Measurements from ENCODE around the gene SLC17A8. TPM values are rescaled to one million over a fixed set of nuclear protein-coding genes. Genes with fewer than 3 reads are reported as not detected.

Gene SLC17A8
- total RNA-seq, 1 donor from 2014 or later, result not detected

DNA sequence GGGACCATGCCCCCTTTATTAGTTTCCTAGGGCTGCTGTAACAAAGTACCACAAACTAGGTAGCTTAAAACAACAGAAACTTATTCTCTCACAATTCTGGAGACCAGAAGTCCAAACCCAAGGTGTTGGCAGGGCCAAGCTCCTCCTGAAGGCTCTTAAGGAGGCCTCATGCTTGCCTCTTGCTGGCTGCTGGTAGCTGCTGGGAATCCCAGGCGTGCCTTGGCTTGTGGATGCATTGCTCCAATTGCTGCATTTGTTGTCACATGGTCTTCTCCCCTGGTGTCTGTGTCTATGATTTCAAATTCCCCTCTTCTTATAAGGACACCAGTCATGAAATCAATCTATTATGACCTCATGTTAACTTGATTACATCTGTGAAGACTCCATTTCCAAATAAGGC is 11.2 kb downstream of the SLC17A8 start:
- no peak for DNase-seq (ENCODE audit: low spot score)

DNA sequence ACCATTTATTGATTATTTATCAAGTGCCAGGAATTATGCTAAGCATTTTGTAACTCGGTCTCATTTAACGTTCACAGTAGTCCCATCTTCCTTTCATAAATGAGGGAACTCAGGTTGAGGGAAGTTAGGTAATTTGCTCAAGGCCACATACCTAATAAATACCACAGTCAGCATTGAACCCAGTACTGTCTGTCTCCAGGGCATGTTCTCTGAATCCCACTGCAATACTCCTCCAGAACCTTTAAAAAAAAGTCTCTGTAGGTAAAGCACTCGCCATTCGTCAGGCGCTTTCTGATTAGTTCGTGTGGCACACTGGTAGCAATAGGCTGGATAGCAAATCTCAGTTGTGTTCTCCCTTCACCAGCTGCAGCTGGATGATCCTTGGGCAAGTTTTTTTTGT is 14.3 kb downstream of the SLC17A8 start:
- no peak for DNase-seq (ENCODE audit: low spot score)

DNA sequence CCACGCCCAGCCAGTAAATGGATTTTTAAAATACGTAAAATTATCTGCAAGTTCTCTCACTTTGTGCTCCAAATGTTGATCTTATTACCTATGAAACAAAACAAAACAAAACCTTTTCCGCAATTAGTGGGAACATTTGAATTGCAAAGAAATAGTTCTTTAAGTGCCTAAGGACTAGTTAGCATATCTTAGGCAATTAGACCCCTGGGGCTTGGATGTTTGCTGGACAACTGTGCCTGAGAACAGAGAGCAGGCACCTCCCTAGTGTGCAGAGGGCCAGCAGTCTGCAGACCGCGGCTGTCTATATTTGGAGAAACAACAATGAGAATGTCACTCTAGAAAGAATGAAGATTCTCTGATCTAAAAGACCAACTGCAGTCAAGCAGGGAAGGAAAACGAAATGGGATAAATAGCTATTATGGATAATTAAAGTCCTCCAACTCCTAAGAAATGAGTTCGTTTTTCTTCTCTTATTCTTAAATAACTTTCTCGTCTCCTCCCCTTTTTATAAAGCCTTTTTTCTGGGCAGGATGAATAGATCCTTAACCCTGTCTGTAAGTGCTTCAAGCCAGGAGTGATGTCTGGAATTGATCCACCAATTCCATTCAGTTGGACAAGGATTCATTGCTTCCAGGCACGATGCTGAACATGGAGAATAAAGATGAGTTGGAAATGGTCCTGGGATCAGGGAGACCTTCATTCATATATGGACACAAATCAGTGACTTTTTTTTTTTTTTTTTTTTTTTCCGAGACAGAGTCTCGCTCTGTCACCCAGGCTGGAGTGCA is 16.2 kb downstream of the SLC17A8 start:
- DNase-seq (ENCODE audit: low spot score), result no peak

DNA sequence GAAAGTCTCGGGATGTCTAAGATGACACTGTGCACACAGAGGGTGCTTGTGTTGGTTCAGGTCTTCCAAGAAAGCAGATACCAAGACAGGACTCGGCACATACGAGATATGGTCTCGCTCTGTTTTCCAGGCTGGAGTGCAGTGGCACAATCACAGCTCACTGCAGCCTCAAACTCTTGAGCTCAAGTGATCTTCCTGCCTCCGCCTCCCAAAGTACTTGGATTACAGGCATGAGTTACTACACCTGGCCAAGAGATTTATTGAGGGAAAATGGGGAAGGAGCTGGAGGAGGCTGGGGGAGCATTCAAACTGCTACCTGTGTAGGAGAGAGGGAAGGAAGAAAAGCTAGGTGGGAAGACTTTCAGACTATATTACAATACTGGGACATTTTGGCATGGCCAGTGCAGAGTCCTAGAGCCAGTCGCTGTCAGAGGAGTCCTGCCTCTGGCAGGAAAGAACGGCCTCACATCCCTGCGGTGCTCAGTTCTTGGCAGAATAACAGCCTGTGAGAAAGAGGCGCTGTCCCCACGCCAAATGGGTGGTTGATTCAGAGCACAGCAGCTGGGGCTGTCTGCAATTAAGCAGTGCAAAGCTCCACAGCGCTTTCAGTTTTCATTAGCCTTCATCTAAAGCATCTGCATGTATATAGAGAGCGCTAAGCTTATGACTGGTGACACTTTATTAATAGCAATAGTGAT is 18.3 kb downstream of the SLC17A8 start:
- no peak for DNase-seq (ENCODE audit: low spot score)

DNA sequence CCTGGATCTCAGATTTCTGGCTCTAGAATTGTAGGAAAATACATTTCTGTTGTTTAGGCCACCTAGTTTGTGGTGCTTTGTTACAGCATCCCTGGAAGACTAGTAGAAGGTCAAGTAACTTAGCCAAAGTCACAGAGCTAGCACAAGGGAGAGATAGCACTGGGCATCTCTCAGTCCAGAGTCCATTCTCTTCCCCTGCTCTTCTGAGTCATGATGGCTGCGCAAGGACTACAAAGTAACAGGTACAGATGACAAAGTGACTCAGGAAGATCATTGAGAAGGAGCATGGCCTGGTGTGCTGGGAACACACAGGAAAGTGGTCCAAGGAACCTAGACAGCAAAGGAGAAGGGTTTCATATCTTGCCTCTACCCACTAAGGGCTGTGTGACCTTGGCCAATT is 19.3 kb downstream of the SLC17A8 start:
- DNase-seq (ENCODE audit: low spot score), result no peak

DNA sequence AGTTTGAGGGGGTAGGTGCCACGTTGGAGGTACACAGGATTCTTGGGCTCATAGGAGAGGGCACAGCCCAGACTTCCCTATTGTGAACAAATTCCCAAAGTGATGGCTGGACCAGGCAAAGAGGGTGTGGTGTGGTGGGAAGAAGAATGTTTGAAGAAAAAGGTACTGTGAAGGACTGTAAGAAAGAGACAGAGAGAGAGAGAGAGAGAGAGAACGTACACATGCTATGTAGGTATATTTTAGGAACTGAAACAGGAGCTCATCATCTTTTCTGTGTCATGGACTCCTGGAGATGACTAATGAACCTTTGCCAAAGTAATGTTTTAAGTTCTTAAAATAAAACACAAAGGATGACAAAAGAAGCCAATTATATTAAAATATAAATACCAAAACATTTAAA is 24.5 kb downstream of the SLC17A8 start:
- DNase-seq (ENCODE audit: low spot score), result no peak

DNA sequence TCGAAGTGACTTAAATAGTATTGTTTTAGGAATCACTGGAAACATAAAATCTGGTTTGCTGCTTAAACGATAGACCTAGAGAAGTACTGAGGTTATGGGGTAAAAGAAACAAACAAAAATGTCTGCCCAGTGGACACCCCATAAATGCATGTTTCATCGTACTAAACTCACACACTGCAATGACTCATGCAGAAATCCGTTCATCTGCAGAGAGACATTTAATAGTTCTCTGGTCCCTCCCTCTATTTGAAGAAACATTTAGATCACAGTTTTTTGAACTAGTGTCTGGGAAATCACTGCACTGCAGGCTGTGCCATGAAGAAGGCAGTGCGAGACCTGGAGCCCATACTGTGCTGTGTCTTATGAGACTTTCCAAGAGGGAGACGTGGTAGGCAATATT is 25.5 kb downstream of the SLC17A8 start:
- DNase-seq (ENCODE audit: low spot score), result no peak

DNA sequence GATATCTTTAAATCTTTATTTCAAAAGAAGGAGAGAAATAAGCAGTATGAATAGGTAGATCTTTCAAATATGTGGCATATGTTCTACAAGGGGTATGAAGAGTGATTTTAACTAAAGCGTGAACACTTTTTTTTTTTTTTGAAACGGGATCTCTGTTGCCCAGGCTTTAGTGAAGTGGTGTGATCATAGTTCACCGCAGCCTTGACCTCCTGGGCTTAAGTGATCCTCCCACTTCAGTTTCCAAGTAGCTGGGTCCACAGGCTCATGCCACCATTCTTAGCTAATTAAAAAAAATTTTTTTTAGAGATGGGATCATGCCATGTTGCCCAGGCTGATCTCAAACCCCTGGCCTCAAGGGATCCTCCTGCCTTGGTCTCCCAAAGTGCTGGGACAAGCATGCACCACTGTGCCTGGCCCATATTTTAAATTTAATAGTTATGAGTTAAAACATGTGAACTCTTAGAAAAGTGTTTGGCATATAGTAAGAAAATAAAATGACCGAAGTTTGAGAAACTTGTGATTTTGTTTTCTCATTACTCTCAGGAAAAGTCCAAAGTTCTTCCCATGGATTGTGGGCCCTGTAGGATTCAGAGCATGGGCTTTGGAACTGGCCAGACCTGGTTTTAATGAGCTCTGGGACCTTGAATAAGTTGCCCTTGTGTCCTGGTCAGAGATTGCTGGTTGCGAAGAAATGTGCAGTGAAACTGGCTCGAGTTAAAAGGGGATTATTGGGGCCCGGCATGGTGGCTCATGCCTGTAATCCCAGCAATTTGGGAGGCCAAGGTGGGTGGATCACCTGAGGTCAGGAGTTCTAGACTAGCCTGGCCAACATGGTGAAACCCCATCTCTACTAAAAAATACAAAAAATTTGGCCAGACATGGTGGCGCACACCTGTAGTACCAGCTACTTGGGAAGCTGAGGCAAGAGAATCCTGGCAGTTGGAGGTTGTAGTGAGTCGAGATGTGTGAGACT is 27.0 kb downstream of the SLC17A8 start:
- no peak for DNase-seq (ENCODE audit: low spot score)

DNA sequence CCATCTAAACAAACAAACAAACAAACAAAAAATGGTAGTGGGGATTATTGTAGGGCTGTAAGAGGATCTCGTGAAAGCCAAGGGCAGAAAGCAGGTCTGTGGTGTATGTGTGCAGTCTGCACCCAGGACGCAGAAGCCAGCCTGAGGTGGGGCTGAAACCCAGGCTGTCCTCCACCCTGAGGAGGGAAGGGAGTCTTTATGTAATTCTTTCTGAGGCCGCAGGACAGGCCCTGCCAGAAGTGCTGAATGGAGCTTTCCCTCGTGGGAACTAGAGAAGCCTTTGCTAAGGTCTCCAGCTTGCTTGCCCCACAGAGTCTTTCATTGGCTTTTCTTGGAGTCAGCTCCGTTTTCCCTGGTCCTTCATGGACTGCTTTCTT is 27.7 kb downstream of the SLC17A8 start:
- DNase-seq (ENCODE audit: low spot score), result no peak

DNA sequence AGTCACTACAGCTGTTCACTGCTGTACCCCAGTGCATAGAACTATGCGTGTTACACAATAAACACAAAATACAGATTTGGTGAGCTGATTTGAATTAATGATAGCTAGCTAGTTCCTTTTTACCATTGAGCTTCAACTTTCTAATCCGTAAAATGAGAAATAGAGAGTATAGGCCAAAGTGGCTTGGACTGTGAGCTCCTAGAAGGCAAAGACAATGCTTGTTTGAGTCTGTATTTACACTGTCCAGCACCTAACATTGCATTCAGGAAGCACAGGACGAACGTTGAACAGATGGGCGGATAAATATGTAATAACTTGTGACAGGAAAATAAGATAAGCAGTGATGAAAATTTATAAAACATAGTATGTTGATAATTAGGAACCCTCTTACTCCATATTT is 31.5 kb downstream of the SLC17A8 start:
- DNase-seq (ENCODE audit: low spot score), result no peak

DNA sequence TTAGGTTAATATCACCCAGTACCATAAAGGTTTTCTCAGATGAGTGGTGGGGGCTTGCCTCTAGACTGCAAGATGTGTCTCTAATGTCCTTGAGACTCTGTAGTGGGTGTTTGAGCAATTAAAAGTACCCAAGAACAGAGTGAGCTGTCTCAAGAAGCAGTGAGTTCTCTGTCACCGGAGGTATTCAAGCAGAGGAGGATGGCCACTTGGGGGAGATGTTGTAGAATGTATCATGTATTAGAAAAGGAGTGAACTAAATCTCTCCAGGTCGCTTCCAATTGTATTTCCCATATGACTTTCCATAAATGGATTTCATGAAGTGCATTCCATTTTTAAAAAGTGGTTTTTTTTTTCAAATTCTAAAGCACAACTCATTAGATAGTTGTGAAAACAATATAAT is 35.0 kb downstream of the SLC17A8 start:
- no peak for DNase-seq (ENCODE audit: low spot score)

DNA sequence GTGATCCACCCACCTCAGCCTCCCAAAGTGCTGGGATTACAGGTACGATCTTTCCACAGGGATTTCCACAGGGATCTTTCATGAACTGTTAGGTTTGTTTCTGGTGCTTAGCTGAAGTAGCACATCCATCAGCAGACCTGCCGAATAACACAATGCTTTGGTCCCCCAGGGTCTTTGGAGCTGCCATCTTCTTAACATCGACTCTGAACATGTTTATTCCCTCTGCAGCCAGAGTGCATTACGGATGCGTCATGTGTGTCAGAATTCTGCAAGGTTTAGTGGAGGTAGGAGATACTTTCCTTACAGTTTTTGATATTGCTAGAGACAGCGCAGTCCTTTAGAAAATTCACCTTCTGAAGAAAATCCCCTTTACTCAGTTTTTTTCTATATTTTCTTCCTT is 36.3 kb downstream of the SLC17A8 start:
- DNase-seq (ENCODE audit: low spot score), result no peak

DNA sequence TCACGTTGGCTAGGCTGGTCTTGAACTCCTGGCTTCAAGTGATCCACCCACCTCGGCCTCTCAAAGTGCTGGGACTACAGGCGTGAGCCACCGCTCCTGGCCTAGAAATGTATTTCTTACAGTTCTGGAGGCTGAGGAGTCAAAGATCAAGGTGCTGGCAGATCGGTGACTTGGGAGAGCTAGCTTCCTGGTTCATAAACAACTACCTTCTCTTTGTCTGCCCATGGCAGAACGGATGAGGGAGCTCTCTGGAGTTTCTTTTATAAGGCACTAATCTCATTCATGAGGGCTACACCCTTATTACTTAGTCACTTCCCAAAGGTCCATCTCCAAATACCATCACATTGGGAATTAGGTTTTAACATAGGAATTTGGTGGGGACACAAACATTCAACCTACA is 38.9 kb downstream of the SLC17A8 start:
- DNase-seq (ENCODE audit: low spot score), result no peak

DNA sequence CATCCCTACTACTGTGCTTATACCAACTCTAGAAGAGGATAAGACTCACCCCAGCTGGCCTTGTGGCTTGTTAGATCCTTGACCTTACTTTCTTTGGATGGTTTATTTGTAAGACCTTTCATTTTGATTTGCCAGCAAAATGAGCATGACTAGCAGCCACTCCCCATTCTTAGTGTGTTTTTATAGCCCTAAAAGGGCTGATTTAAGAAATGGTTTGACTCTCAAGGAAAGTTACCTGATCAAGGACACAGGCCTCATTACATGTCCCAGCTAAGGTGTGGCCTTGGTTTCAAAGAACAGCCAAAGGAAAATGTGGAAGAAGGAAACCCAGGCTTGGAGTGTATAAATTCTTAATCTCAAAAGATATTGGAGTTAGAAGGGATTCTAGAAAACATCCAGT is 41.4 kb downstream of the SLC17A8 start:
- no peak for DNase-seq (ENCODE audit: low spot score)

DNA sequence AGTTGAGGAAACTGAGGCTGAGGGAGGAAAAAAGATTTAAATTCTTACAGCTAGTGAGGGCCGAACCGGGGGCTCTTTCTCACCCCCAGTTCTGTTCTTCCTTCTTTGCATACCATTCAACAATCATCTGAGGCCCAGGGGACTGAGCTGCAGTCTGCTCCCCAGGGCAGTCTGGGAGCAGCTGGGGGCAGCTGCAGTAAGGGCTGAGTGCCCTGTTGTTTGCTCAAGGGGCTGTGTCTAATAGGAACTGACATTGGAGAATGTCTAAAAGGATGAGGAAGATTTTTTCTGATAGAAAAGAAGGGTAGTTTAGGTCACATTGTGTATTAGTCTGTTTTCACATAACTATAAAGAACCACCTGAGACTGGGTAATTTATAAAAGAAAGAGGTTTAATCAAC is 42.2 kb downstream of the SLC17A8 start:
- no peak for DNase-seq (ENCODE audit: low spot score)

DNA sequence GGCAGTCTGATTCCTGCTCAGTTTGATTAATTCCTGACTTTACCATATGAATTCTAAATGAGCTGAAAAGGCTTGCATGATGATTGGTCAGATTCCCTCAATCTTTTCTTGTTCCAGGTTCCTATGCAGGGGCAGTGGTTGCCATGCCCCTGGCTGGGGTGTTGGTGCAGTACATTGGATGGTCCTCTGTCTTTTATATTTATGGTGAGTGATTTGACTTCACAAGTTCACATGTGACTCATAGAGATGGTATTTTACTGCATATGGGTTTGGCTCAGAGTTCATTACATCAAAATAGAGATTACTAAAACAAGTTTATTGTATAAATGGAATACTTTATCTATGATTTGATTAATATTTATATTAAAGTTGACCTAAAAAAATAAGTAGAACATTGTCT is 44.8 kb downstream of the SLC17A8 start:
- no peak for DNase-seq (ENCODE audit: low spot score)

DNA sequence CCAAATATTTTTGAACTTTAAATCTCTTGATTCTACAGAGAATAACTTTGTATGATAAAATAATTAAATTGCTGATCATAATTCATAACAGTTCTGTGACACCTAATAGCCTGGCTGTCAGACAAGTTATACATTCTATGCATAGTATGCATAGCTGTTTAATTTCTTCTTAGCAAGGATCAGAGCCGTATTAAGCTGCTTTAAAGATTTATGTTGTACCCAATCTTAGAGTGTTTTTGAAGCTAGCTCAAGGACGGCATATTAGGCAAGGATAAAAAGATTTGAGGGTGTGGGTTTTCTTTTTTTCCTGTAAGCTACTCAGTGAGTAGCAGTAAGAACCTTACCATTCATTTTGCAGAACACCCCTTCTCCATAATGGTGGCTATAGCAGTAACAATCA is 45.9 kb downstream of the SLC17A8 start:
- DNase-seq (ENCODE audit: low spot score), result no peak

DNA sequence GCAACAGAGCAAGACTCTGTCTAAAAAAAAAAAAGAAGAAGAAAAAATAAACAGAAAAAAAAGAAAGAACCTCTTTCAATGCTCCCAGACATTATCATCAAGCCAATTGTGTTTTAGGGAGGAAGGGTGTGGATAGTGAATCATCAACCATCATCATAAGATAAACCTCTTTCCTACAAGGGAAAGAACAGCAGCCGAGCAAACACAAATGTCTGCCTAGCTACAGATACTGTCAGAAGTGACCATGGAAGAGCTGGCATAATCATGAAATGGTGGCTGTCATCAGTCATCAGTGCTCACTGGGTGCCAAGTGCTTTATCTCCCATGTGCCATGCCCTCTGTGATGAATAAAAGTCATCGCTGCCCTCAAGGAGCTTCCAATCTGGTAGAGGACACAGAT is 46.6 kb downstream of the SLC17A8 start:
- DNase-seq (ENCODE audit: low spot score), result no peak

DNA sequence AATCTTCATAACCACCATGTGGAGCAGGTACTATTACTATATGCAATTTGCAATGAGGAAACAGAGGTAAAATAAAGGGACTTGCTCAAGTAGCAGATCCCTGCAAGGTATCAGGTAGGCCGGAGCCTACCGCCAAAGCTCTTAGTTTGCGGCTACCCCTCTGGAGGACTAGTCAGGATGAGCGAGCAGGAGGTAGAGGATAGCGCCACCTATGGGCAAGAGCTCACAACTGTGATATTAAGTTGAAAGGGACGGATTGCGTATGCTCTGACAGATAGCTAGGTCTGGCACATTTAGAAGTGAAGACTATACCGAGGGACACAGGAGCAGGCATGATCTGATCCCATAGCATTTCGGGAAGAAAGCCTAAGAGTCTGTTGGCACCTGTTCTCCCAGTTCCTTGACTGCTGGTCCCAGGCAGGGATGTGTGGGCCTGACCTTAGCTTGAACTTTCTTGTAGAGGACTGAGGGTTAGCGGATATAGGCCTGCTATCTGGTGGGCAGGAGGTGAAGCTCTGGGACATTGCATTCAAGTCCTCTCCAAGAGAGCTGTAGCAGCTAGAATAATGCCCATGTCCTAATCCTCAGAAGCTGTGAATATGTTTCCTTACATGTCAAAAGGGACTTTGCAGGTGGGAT is 48.0 kb downstream of the SLC17A8 start:
- no peak for DNase-seq (ENCODE audit: low spot score)

DNA sequence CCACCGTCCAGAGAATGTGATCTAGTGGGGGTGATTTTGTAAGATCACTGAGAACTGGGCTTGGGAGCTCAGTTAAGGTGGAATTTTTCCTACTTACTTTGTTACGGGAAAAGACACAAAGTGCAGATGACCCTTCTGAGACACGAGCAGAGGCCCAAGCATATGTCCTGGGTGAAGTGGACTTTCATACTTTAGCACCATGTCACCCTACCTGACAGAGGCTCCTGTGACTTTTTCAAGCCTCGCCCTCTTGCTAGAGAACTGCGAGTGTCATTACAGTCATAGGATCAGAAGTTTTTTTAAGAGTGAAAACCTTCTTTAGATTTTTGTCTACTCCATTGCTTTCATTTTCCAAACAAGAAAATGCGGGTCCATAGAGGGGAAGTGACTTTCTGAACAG is 56.1 kb downstream of the SLC17A8 start:
- no peak for DNase-seq (ENCODE audit: low spot score)

DNA sequence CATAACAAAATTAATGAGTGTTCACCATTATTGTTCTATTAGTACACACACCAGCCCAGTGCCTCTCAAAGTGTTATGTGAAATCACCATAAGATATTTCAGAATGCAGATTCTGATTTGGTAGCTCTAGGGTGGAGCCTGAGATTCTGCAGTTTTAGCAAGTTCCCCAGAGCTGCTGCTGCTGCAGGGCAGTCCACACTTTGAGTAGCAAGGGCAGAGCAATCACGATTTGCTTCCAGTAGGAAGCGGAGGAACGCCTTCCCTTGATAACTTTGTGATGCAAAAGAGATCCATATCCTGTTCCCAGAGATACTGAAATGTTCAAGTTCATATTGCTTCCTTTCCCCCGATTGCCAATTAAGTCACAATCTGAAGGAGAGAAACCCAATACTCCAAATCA is 57.9 kb downstream of the SLC17A8 start:
- DNase-seq (ENCODE audit: low spot score), result no peak

All from mesenteric fat pad (tissue), 1 donor.